HG03342 (cell line): ENCODE data around the gene MOV10L1.
"Not testable (repeated sequence)": the region's sequence is repeated elsewhere in the genome, so short reads cannot be mapped to it uniquely, and the experiment has no call there.

Experiments used
- ATAC-seq: cut with Tn5 transposase; IDR thresholded peaks from one replicate; pipeline ENCODE4 v1.9.1; 2021; ENCODE audit warnings: mild to moderate bottlenecking, moderate library complexity; ENCODE audit not compliant: unreplicated experiment

The MOV10L1 gene

GRCh38 chr22:50131894-50132293 is 42.1 kb downstream of the MOV10L1 start:
- no peak for ATAC-seq

- ATAC-seq = no peak
Observed at GRCh38 chr22:50134481-50134880, 44.7 kb downstream of the MOV10L1 start.

GRCh38 chr22:50136581-50137015 is 46.8 kb downstream of the MOV10L1 start:
- no peak for ATAC-seq

- ATAC-seq = not testable (repeated sequence)
Observed at GRCh38 chr22:50137277-50137676, 47.5 kb downstream of the MOV10L1 start.

- no peak for ATAC-seq
Observed at GRCh38 chr22:50138041-50138440, 48.2 kb downstream of the MOV10L1 start.

GRCh38 chr22:50138988-50139387 is 49.2 kb downstream of the MOV10L1 start:
- ATAC-seq = no peak

GRCh38 chr22:50139843-50140415 is 50.1 kb downstream of the MOV10L1 start:
- ATAC-seq = no peak

GRCh38 chr22:50140615-50141014 is 50.8 kb downstream of the MOV10L1 start:
- ATAC-seq = no peak

- ATAC-seq = no peak
Observed at GRCh38 chr22:50141462-50141861, 51.7 kb downstream of the MOV10L1 start.

GRCh38 chr22:50141891-50142363 is 52.1 kb downstream of the MOV10L1 start:
- ATAC-seq = no peak

GRCh38 chr22:50143096-50143495 is 53.3 kb downstream of the MOV10L1 start:
- ATAC-seq = no peak

GRCh38 chr22:50144005-50144614 is 54.3 kb downstream of the MOV10L1 start:
- no peak for ATAC-seq

GRCh38 chr22:50145721-50146438 is 56.1 kb downstream of the MOV10L1 start:
- no peak for ATAC-seq

GRCh38 chr22:50146439-50147238 is 56.8 kb downstream of the MOV10L1 start:
- ATAC-seq = no peak

- ATAC-seq = not testable (repeated sequence)
Observed at GRCh38 chr22:50147258-50148165, 57.7 kb downstream of the MOV10L1 start.

GRCh38 chr22:50148166-50148500 is 58.3 kb downstream of the MOV10L1 start:
- ATAC-seq = no peak

- no peak for ATAC-seq
Observed at GRCh38 chr22:50148991-50149721, 59.4 kb downstream of the MOV10L1 start.

GRCh38 chr22:50150161-50151129 is 60.6 kb downstream of the MOV10L1 start:
- no peak for ATAC-seq
